Measurements from ENCODE around the gene MYOT.

DNA sequence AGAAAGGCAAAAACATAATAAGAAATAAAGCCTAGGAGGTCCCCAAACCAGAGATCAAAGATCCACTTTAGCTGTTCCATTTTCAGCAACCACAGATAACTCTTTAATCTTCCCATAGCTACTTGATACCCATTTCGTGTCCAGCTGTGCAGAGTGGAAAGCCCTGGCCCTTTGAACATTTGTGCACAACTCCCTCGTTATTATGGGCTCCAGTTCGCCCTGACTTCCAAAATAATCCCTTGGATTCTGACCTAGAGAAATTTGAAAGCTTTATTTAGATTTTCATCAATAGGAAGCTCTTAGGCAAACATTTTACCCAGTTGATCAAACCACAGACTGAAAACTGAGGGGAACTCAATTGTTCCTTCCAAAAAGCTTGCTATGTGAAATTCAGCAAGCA is 4.8 kb downstream of the MYOT start:
- TF ChIP-seq, protein P1, sequence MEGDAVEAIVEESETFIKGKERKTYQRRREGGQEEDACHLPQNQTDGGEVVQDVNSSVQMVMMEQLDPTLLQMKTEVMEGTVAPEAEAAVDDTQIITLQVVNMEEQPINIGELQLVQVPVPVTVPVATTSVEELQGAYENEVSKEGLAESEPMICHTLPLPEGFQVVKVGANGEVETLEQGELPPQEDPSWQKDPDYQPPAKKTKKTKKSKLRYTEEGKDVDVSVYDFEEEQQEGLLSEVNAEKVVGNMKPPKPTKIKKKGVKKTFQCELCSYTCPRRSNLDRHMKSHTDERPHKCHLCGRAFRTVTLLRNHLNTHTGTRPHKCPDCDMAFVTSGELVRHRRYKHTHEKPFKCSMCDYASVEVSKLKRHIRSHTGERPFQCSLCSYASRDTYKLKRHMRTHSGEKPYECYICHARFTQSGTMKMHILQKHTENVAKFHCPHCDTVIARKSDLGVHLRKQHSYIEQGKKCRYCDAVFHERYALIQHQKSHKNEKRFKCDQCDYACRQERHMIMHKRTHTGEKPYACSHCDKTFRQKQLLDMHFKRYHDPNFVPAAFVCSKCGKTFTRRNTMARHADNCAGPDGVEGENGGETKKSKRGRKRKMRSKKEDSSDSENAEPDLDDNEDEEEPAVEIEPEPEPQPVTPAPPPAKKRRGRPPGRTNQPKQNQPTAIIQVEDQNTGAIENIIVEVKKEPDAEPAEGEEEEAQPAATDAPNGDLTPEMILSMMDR (IDR thresholded peaks at IDR 0.05; ENCODE audit: insufficient read depth, low read length): no peak
- TF ChIP-seq, protein P2, sequence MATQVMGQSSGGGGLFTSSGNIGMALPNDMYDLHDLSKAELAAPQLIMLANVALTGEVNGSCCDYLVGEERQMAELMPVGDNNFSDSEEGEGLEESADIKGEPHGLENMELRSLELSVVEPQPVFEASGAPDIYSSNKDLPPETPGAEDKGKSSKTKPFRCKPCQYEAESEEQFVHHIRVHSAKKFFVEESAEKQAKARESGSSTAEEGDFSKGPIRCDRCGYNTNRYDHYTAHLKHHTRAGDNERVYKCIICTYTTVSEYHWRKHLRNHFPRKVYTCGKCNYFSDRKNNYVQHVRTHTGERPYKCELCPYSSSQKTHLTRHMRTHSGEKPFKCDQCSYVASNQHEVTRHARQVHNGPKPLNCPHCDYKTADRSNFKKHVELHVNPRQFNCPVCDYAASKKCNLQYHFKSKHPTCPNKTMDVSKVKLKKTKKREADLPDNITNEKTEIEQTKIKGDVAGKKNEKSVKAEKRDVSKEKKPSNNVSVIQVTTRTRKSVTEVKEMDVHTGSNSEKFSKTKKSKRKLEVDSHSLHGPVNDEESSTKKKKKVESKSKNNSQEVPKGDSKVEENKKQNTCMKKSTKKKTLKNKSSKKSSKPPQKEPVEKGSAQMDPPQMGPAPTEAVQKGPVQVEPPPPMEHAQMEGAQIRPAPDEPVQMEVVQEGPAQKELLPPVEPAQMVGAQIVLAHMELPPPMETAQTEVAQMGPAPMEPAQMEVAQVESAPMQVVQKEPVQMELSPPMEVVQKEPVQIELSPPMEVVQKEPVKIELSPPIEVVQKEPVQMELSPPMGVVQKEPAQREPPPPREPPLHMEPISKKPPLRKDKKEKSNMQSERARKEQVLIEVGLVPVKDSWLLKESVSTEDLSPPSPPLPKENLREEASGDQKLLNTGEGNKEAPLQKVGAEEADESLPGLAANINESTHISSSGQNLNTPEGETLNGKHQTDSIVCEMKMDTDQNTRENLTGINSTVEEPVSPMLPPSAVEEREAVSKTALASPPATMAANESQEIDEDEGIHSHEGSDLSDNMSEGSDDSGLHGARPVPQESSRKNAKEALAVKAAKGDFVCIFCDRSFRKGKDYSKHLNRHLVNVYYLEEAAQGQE (IDR thresholded peaks at IDR 0.05; ENCODE audit: insufficient replicate concordance, low read depth): no peak
- no peak for TF ChIP-seq POLR2AphosphoS5 (IDR thresholded peaks at IDR 0.05; ENCODE audit: low read depth)
- no peak for TF ChIP-seq GABPA (IDR thresholded peaks at IDR 0.05; ENCODE audit: low read depth)

Measured in HL-60 (cell line).